Thyroid gland (tissue), 4 donors: ENCODE results near the gene ETV2. TPM values are rescaled to one million over a fixed set of nuclear protein-coding genes. Genes with fewer than 3 reads are reported as not detected.

Experiments
- DNase-seq, 2 donors: peaks; one replicate each; pipeline ENCODE4 v3.0.0-alpha.2; 2019
- H3K27ac ChIP-seq, 3 donors: fragments of 200-600 bp; sonication (generic); 1 replicate in 2 of 3; 2 replicates in 1 of 3; pipeline ENCODE4 v1.5.1; 2016 to 2019; ENCODE audit warnings: mild to moderate bottlenecking in 1 of 3, moderate library complexity in 1 of 3
- H3K27me3 ChIP-seq: fragments of 200-600 bp; sonication (generic); one replicate; pipeline ENCODE4 v1.5.1; 2019
- H3K36me3 ChIP-seq, 2 donors: fragments of 200-600 bp; sonication (generic); one replicate each; pipeline ENCODE4 v1.5.1; 2016 to 2019
- H3K4me1 ChIP-seq, 2 donors: fragments of 200-600 bp; sonication (generic); one replicate each; pipeline ENCODE4 v1.5.1; 2017 to 2019
- H3K4me3 ChIP-seq, 3 donors: fragments of 200-600 bp; sonication (generic); replicated peaks in 1 of 3; 1 replicate in 2 of 3; 2 replicates in 1 of 3; pipeline ENCODE4 v1.5.1; 2016; ENCODE audit warnings: mild to moderate bottlenecking in 1 of 3
- H3K9me3 ChIP-seq: fragments of 200-600 bp; sonication (generic); one replicate; pipeline ENCODE4 v1.5.1; 2017
- POLR2A ChIP-seq, 2 donors: fragments of 450-650 bp; IDR thresholded peaks; one replicate each; pipeline ENCODE4 v1.6.1; 2017; ENCODE audit warnings: antibody characterized with exemption in 2 of 2, mild to moderate bottlenecking in 2 of 2, moderate library complexity in 1 of 2
- WGBS, 2 donors: methylation state at CpG; one replicate each; pipeline ENCODE4 v1.1.5; 2017; 5-methylcytosine and 5-hydroxymethylcytosine counted together
- intact Hi-C: fragments of 100-400 bp; cut with DNase I; formaldehyde crosslinking; loops from one replicate; pipeline ENCODE4 v1.15.1; 2023
- total RNA-seq, 4 donors: library from RNA; depleted of rRNA; stranded (reverse); fragments of >200 nt; gene quantifications; one replicate each; pipeline ENCODE4 v1.2.3, GENCODE V29; 2016
- TF ChIP-seq, protein P1 (sequence below), 6 experiments: fragments of 200-600 bp in 3 of 6; fragments of 450-650 bp in 3 of 6; sonication (generic) in 3 of 6; IDR thresholded peaks; one replicate each; pipeline ENCODE4 v1.5.1; 2016 to 2019; ENCODE audit warnings: antibody characterized with exemption in 6 of 6, mild to moderate bottlenecking in 2 of 6, inconsistent platforms in 1 of 6, moderate library complexity in 1 of 6

ETV2 gene
- total RNA-seq, 4 donors from 2014 or later: 0.56 TPM; not detected in 3

DNA sequence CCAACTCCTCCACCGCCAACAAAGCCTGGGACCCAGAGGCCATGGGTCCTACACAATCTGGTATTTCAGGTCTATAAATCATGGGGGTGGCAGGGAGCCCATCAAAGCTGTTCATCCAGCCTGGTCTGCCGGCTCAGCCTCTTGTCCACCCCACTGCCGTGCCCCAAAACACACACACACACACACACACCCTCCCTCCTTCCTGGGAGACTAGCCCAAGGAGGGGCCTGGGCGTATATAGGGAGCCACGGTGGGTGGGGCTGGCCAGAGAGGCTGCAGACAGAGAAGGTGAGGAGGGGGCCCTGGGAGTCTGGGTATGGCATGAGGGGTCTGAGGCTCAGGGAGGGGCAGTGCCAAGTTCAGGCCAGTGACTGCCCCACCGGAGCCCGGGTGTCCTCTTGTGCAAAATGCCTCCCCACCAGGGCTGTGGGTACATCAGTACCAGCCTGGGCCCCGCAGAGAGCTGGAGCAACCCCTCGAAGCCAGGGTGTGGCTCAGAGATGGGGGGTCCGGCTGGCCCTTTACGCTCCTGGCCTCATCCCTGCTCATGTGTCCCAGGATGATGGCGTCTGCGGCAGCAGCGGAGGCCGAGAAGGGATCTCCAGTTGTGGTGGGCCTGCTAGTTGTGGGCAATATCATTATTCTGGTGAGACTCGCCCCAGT is 24.8 kb downstream of the ETV2 start, which contains the start of gene UPK1A:
UPK1A (plus strand) TSS at position 267 of the 663 bp plus-strand sequence; CDS start at position 563, 296 bp downstream.
- DNase-seq: no peak
- H3K36me3 ChIP-seq: no peaks in the 10 kb centered on the region
- WGBS, 2 donors: 65 to 71% methylated on average over 6 to 9 of the region's 16 CpGs

DNA sequence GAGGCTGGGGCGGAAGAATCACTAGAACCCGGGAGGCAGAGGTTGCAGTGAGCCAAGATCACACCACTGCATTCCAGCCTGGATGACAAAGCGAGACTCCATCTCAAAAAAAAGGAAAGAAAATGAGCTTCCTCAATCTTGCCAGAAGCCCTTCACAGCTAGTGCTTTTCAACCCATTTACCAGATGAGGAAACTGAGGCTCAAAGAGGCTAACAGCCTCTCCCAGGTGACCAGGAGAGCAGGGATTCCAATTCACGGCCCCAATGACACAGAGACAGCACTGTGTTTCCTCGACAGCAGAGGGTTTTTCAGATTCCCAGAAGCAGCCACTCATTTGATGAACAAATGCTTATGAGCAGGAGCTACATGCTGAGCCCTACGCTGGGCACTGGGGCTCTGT is 28.0 kb downstream of the ETV2 start:
- Histone ChIP-seq H3K4me1 (peaks cover 0 to 5% of the 10 kb centered on the region in 2 donors), H3K4me3 (no peak overlapping the region), H3K9me3 (no peaks in the 10 kb centered on the region), H3K27me3 (peaks cover 14% of the 10 kb centered on the region), H3K36me3 (no peaks in the 10 kb centered on the region), H3K27ac (no peak overlapping the region)
- WGBS, 2 donors: 69 to 75% methylated on average over 6 of the region's 6 CpGs
- intact Hi-C loops: no loop called here
- TF ChIP-seq POLR2A (IDR thresholded peaks at IDR 0.05): no peak
- TF ChIP-seq, protein P1, sequence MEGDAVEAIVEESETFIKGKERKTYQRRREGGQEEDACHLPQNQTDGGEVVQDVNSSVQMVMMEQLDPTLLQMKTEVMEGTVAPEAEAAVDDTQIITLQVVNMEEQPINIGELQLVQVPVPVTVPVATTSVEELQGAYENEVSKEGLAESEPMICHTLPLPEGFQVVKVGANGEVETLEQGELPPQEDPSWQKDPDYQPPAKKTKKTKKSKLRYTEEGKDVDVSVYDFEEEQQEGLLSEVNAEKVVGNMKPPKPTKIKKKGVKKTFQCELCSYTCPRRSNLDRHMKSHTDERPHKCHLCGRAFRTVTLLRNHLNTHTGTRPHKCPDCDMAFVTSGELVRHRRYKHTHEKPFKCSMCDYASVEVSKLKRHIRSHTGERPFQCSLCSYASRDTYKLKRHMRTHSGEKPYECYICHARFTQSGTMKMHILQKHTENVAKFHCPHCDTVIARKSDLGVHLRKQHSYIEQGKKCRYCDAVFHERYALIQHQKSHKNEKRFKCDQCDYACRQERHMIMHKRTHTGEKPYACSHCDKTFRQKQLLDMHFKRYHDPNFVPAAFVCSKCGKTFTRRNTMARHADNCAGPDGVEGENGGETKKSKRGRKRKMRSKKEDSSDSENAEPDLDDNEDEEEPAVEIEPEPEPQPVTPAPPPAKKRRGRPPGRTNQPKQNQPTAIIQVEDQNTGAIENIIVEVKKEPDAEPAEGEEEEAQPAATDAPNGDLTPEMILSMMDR (IDR thresholded peaks at IDR 0.05): no peak
- no peak for DNase-seq

More for the DNA sequence above, 24.8 kb downstream of the ETV2 start, which contains the start of gene UPK1A:
- intact Hi-C loops: no loop called here
- H3K9me3 ChIP-seq: no peaks in the 10 kb centered on the region
- H3K27me3 ChIP-seq: no peaks in the 10 kb centered on the region
- TF ChIP-seq, protein P1 (IDR thresholded peaks at IDR 0.05): no peak
- no peak for TF ChIP-seq POLR2A (IDR thresholded peaks at IDR 0.05)
- no peak within 1 kb of the TSS for H3K27ac ChIP-seq
- H3K4me1 ChIP-seq: no peaks in the 10 kb centered on the region
- H3K4me3 ChIP-seq: no peak within 1 kb of the TSS

DNA sequence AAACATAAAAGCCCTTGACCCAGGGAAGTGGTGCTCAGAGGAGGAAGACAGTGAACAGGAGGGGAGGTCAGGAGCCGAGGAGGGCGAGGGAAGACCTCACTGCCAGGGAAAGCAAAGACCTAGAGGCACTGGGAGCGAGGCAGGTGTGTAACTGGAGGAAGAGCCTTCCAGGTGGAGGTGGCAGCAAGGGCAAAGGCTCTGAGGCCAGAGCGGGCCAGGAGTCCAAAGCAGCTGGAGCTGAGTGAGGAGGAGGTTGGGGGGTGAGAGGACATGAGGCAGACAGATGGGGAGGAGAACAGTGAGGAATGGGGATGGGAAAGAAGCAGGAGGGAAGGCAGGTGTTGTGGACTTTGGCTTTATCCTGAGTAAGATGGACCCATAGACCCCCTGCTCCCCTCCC is 28.4 kb downstream of the ETV2 start:
- intact Hi-C loops: no loop called here
- no peak overlapping the region for H3K4me3 ChIP-seq
- TF ChIP-seq, protein P1 (IDR thresholded peaks at IDR 0.05): no peak
- TF ChIP-seq POLR2A (IDR thresholded peaks at IDR 0.05): no peak
- 53 to 61% methylated on average over 4 of the region's 4 CpGs for WGBS, 2 donors
- no peak overlapping the region for H3K27ac ChIP-seq
- H3K4me1 ChIP-seq: peaks cover 0 to 5% of the 10 kb centered on the region in 2 donors
- H3K9me3 ChIP-seq: no peaks in the 10 kb centered on the region
- no peak for DNase-seq
- peaks cover 14% of the 10 kb centered on the region for H3K27me3 ChIP-seq
- no peaks in the 10 kb centered on the region for H3K36me3 ChIP-seq

DNA sequence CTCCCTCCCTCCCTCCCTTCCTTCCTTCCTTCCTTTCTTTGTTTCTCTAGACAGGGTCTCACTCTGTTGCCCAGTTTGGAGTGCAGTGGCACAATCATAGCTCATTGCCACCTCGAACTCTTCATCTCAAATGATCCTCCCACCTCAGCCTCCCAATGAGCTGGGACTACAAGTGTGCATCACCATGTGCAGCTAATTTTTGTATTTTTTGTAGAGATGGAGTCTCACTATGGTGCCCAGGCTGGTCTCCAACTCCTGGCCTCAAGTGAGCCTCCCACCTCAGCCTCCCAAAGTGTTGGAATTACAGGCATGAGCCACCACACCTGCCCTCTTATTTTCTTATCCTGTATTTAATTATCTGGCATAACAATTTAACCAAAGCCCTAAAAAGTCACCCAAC is 29.1 kb downstream of the ETV2 start:
- no peak for DNase-seq
- no peak for TF ChIP-seq POLR2A (IDR thresholded peaks at IDR 0.05)
- TF ChIP-seq, protein P1 (IDR thresholded peaks at IDR 0.05): no peak
- H3K4me1 ChIP-seq: peaks cover 0 to 5% of the 10 kb centered on the region in 2 donors
- H3K36me3 ChIP-seq: no peaks in the 10 kb centered on the region
- H3K27me3 ChIP-seq: peaks cover 14% of the 10 kb centered on the region
- no peak overlapping the region for H3K27ac ChIP-seq
- H3K4me3 ChIP-seq: no peak overlapping the region
- intact Hi-C loops: no loop called here
- no peaks in the 10 kb centered on the region for H3K9me3 ChIP-seq
- WGBS, 2 donors: 78 to 91% methylated on average over 1 of the region's 1 CpG

DNA sequence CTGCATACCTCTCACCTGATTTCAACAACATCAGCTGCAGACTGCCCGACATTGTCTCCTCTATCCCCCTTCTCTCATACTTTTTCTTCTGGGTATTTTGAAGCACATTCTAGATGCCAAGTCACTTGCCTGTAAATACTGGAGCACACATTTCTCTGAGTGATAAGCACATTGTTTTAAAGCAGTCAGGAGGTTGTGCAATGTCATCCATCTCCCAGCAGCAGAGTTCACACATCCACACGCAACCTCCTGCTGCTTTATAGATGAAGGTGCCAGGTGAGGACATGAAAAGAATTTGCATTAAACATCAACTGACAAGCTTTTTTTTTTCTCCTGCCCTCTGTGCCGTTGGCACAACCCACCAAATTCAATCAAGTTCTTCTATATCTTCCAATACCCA is 30.3 kb downstream of the ETV2 start:
- intact Hi-C loops: no loop called here
- WGBS, 2 donors: 52 to 54% methylated on average over 3 of the region's 3 CpGs
- Histone ChIP-seq H3K36me3 (no peaks in the 10 kb centered on the region), H3K9me3 (no peaks in the 10 kb centered on the region), H3K27ac (no peak overlapping the region), H3K4me3 (no peak overlapping the region), H3K27me3 (peaks cover 14% of the 10 kb centered on the region), H3K4me1 (peaks cover 0 to 5% of the 10 kb centered on the region in 2 donors)
- TF ChIP-seq, protein P1 (IDR thresholded peaks at IDR 0.05): no peak
- no peak for TF ChIP-seq POLR2A (IDR thresholded peaks at IDR 0.05)
- no peak for DNase-seq
